Prostate gland (tissue), 2 donors: ENCODE data around the gene TOMM40. TPM values are rescaled to one million over a fixed set of nuclear protein-coding genes. Genes with fewer than 3 reads are reported as not detected.
"Not testable (repeated sequence)": the region's sequence is repeated elsewhere in the genome, so short reads cannot be mapped to it uniquely, and the experiment has no call there.

Experiments used
- DNase-seq: peaks from one replicate; pipeline ENCODE4 v3.0.0-alpha.2; 2019; ENCODE audit warnings: low spot score
- H3K27ac ChIP-seq, 2 donors: fragments of 200-600 bp; sonication (generic); 2 replicates each; pipeline ENCODE4 v1.5.1; 2017 to 2019
- H3K27me3 ChIP-seq: fragments of 200-600 bp; sonication (generic); replicated peaks from 2 replicates; pipeline ENCODE4 v1.5.1; 2019; ENCODE audit not compliant: insufficient read depth
- H3K36me3 ChIP-seq, 2 donors: fragments of 200-600 bp; sonication (generic); 1 replicate in 1 of 2; 2 replicates in 1 of 2; pipeline versions ENCODE4 v1.5.1 to v1.8.1; 2017 to 2019
- H3K4me1 ChIP-seq: fragments of 200-600 bp; sonication (generic); replicated peaks from 2 replicates; pipeline ENCODE4 v1.5.1; 2019
- H3K4me3 ChIP-seq, 2 donors: fragments of 200-600 bp; sonication (generic); 2 replicates each; pipeline ENCODE4 v1.5.1; 2017 to 2019
- H3K9me3 ChIP-seq: fragments of 200-600 bp; sonication (generic); 2 replicates; pipeline ENCODE4 v1.5.1; 2017
- POLR2A ChIP-seq: fragments of 450-650 bp; IDR thresholded peaks from one replicate; pipeline ENCODE4 v1.6.1; 2016; ENCODE audit warnings: antibody characterized with exemption, mild to moderate bottlenecking
- POLR2AphosphoS5 ChIP-seq: sonication (generic); formaldehyde crosslinking; IDR thresholded peaks from one replicate; pipeline ENCODE4 v1.6.1; 2017; ENCODE audit warnings: antibody characterized with exemption
- WGBS: methylation state at CpG from one replicate; pipeline ENCODE4 v1.1.5; 2018; 5-methylcytosine and 5-hydroxymethylcytosine counted together
- intact Hi-C: fragments of 100-400 bp; cut with DNase I; formaldehyde crosslinking; loops from one replicate; pipeline ENCODE4 v1.14.2; 2022
- total RNA-seq, 2 donors: library from RNA; depleted of rRNA; stranded (reverse); fragments of >200 nt; gene quantifications; one replicate each; pipeline ENCODE4 v1.1.0, GENCODE V29; 2016
- TF ChIP-seq, protein P1 (sequence below), 4 experiments: fragments of 200-600 bp in 2 of 4; fragments of 450-650 bp in 2 of 4; sonication (generic) in 2 of 4; IDR thresholded peaks; 1 replicate in 3 of 4; 2 replicates in 1 of 4; pipeline ENCODE4 v1.5.1; 2016 to 2019; ENCODE audit warnings: antibody characterized with exemption in 4 of 4, mild to moderate bottlenecking in 2 of 4, moderate library complexity in 2 of 4

Gene TOMM40
- total RNA-seq, 2 donors from 2014 or later, result 44.9 to 81.3 TPM

DNA sequence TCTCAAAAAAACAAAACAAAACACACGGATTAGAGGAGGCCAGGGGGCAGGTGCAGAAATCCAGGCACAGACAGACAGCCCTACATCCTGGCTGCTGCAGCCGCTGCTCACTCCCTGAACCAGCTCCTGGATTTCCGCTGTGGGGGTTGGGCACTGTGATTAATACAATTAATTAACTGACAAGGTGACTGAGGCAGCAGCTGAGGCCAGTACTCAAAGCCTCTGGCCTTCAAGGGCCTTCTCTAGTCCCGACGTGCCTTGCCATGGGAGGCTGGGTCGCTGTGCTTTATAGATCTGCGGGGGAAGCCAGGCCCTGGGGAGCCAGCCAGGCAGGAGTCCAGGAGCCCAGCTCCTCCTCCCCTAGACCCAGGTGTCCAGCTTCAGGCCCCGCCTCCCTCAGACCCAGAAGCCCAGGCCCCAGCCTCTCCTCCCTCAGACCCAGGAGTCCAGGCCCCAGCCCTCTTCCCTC, 40.4 kb upstream of the TOMM40 start:
- TF ChIP-seq, protein P1, sequence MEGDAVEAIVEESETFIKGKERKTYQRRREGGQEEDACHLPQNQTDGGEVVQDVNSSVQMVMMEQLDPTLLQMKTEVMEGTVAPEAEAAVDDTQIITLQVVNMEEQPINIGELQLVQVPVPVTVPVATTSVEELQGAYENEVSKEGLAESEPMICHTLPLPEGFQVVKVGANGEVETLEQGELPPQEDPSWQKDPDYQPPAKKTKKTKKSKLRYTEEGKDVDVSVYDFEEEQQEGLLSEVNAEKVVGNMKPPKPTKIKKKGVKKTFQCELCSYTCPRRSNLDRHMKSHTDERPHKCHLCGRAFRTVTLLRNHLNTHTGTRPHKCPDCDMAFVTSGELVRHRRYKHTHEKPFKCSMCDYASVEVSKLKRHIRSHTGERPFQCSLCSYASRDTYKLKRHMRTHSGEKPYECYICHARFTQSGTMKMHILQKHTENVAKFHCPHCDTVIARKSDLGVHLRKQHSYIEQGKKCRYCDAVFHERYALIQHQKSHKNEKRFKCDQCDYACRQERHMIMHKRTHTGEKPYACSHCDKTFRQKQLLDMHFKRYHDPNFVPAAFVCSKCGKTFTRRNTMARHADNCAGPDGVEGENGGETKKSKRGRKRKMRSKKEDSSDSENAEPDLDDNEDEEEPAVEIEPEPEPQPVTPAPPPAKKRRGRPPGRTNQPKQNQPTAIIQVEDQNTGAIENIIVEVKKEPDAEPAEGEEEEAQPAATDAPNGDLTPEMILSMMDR (IDR thresholded peaks at IDR 0.05), result no peak
- TF ChIP-seq POLR2AphosphoS5, result no peak
- no peak for TF ChIP-seq POLR2A
- intact Hi-C loops, result no loop called here
- Histone ChIP-seq H3K4me3 (no peak overlapping the region), H3K36me3 (no peaks in the 10 kb centered on the region), H3K4me1 (peaks cover 4% of the 10 kb centered on the region), H3K27me3 (no peaks in the 10 kb centered on the region), H3K27ac (peak overlapping the region in 1 of 2 donors; percentile 99), H3K9me3 (no peaks in the 10 kb centered on the region)
- DNase-seq, result no peak
- WGBS, result 56% methylated on average over 8 of the region's 8 CpGs

- H3K9me3 ChIP-seq, result no peaks in the 10 kb centered on the region
- no peaks in the 10 kb centered on the region for H3K36me3 ChIP-seq
- no peaks in the 10 kb centered on the region for H3K27me3 ChIP-seq
- H3K27ac ChIP-seq, result peak overlapping the region in 1 of 2 donors; percentile 99
- no peak overlapping the region for H3K4me3 ChIP-seq
- intact Hi-C loops, result no loop called here
- TF ChIP-seq, protein P1 (IDR thresholded peaks at IDR 0.05), result no peak
- no peak for TF ChIP-seq POLR2AphosphoS5
- no peak for TF ChIP-seq POLR2A
- WGBS, result 79% methylated on average over 2 of the region's 2 CpGs
- H3K4me1 ChIP-seq, result peaks cover 4% of the 10 kb centered on the region
- no peak for DNase-seq
Observed at GRCh38 chr19:44851427-44851826, 39.6 kb upstream of the TOMM40 start.

- Histone ChIP-seq H3K27ac (peak overlapping the region in 1 of 2 donors; percentile 47), H3K4me1 (peaks cover 4% of the 10 kb centered on the region), H3K4me3 (no peak overlapping the region), H3K9me3 (no peaks in the 10 kb centered on the region), H3K36me3 (no peaks in the 10 kb centered on the region), H3K27me3 (no peaks in the 10 kb centered on the region)
- TF ChIP-seq POLR2AphosphoS5, result no peak
- TF ChIP-seq POLR2A, result no peak
- TF ChIP-seq, protein P1 (IDR thresholded peaks at IDR 0.05), result no peak
- WGBS, result 96% methylated on average over 1 of the region's 1 CpG
- intact Hi-C loops, result no loop called here
- DNase-seq, result no peak
Observed at GRCh38 chr19:44855606-44856005, 35.4 kb upstream of the TOMM40 start.

- no peaks in the 10 kb centered on the region for H3K27me3 ChIP-seq
- intact Hi-C loops, result no loop called here
- no peak overlapping the region for H3K4me3 ChIP-seq
- 57% methylated on average over 10 of the region's 10 CpGs for WGBS
- H3K36me3 ChIP-seq, result no peaks in the 10 kb centered on the region
- peaks cover 4% of the 10 kb centered on the region for H3K4me1 ChIP-seq
- H3K9me3 ChIP-seq, result no peaks in the 10 kb centered on the region
- H3K27ac ChIP-seq, result peak overlapping the region; percentile 47
- no peak for DNase-seq
- TF ChIP-seq, protein P1 (IDR thresholded peaks at IDR 0.05), result no peak
- TF ChIP-seq POLR2AphosphoS5, result no peak
- TF ChIP-seq POLR2A, result no peak
Observed at GRCh38 chr19:44856421-44857083, 34.5 kb upstream of the TOMM40 start.

GRCh38 chr19:44857837-44858236, 33.2 kb upstream of the TOMM40 start:
- H3K9me3 ChIP-seq, result no peaks in the 10 kb centered on the region
- DNase-seq, result no peak
- H3K4me3 ChIP-seq, result no peak overlapping the region
- no peaks in the 10 kb centered on the region for H3K27me3 ChIP-seq
- intact Hi-C loops, result no loop called here
- H3K27ac ChIP-seq, result no peak overlapping the region
- peaks cover 4% of the 10 kb centered on the region for H3K4me1 ChIP-seq
- no peaks in the 10 kb centered on the region for H3K36me3 ChIP-seq
- 76% methylated on average over 4 of the region's 4 CpGs for WGBS
- TF ChIP-seq POLR2A, result no peak
- TF ChIP-seq, protein P1 (IDR thresholded peaks at IDR 0.05), result no peak
- no peak for TF ChIP-seq POLR2AphosphoS5

DNA sequence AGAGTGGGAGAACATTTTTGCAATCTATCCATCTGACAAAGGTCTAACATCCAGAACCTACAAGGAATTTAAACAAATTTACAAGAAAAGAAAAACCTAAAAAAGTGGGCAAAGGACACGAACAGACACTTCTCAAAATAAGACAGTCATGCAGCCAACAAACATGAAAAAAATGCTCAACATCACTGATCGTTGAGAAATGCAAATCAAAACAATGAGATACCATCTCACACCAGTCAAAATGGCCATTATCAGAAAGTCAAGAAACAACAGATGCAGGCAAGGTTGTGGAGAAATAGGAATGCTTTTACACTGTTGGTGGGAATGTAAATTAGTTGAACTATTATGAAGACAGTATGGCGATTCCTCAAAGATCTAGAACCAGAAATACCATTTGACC, 29.5 kb upstream of the TOMM40 start:
- intact Hi-C loops, H3K27ac ChIP-seq, DNase-seq, H3K4me1 ChIP-seq, H3K36me3 ChIP-seq, H3K9me3 ChIP-seq, H3K4me3 ChIP-seq, H3K27me3 ChIP-seq: not testable (repeated sequence)
- 63% methylated on average over 3 of the region's 3 CpGs for WGBS
